Thoracic aorta (tissue), 2 donors: ENCODE measurements around the gene CHMP6. TPM values are rescaled to one million over a fixed set of nuclear protein-coding genes. Genes with fewer than 3 reads are reported as not detected.

Experiments used
- ATAC-seq: fragments of 150-250 bp; one replicate; pipeline ENCODE4 v1.8.0; 2017; ENCODE audit warnings: low read depth; ENCODE audit not compliant: insufficient number of reproducible peaks, low FRiP score
- DNase-seq: peaks from one replicate; pipeline ENCODE4 v3.0.0-alpha.2; 2020; ENCODE audit warnings: low spot score
- H3K27ac ChIP-seq, 2 donors: fragments of 200-600 bp; sonication (generic); 1 replicate in 1 of 2; 2 replicates in 1 of 2; pipeline ENCODE4 v1.5.1; 2016; ENCODE audit warnings: mild to moderate bottlenecking in 2 of 2, moderate library complexity in 2 of 2
- H3K27me3 ChIP-seq: fragments of 200-600 bp; sonication (generic); replicated peaks from 2 replicates; pipeline ENCODE4 v1.6.0; 2016; ENCODE audit warnings: mild to moderate bottlenecking; ENCODE audit not compliant: insufficient read depth
- H3K36me3 ChIP-seq: fragments of 200-600 bp; sonication (generic); one replicate; pipeline ENCODE4 v1.5.1; 2016
- H3K4me1 ChIP-seq, 2 donors: fragments of 200-600 bp; sonication (generic); 1 replicate in 1 of 2; 2 replicates in 1 of 2; pipeline versions ENCODE4 v1.5.1 to v1.6.0; 2016; ENCODE audit warnings: low read depth in 2 of 2, mild to moderate bottlenecking in 1 of 2; ENCODE audit not compliant: control insufficient read depth in 1 of 2
- H3K4me3 ChIP-seq: fragments of 200-600 bp; sonication (generic); 2 replicates; pipeline ENCODE4 v1.5.1; 2016; ENCODE audit warnings: mild to moderate bottlenecking
- H3K9me3 ChIP-seq: fragments of 200-600 bp; sonication (generic); 2 replicates; pipeline ENCODE4 v1.5.1; 2016
- total RNA-seq, 2 donors: library from RNA; depleted of rRNA; stranded (reverse); fragments of >200 nt; gene quantifications; one replicate each; pipeline versions ENCODE4 v1.1.0 to v1.2.3, GENCODE V29; 2016
- TF ChIP-seq, protein P1 (sequence below): fragments of 200-600 bp; sonication (generic); IDR thresholded peaks from one replicate; pipeline ENCODE4 v1.5.1; 2019; ENCODE audit warnings: antibody characterized with exemption

Gene CHMP6
- total RNA-seq, 2 donors from 2014 or later: 20.2 to 38.0 TPM

DNA sequence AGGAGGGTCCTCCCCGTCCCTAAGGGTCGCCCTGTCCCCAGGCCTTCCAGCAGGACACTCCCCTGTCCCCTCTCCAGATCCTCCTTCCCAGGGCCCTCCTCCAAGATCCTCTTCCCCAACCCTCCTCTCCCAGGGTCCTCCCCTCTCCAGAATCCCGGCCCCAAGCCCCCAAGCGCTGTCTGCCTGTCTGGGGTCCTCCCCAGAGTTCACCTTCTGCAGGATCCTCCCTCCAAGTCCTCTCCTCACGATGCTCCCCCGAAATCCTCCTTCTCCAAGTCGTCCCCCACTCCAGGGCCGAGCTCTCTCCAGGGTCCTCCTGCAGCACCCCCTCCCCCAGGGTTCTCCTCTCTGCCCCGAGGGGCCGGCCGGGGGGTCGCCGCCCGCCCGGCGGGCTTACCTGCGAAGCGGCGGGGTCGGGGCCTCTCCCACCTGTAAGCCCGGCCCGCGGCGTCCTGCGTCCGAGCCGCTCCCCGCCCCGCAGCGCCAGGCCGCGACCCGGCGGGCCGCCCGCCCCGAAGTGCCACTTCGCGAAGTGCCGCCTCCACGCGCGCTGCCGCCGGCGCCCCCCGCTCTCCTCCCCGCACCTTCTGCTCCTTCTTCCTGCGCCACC, 42.6 kb downstream of the CHMP6 start:
- H3K9me3 ChIP-seq: no peaks in the 10 kb centered on the region
- H3K4me3 ChIP-seq: peak overlapping the region; percentile 71
- ATAC-seq (no peak), DNase-seq (no peak)
- no peaks in the 10 kb centered on the region for H3K27me3 ChIP-seq
- peaks cover 18 to 45% of the 10 kb centered on the region in 2 donors for H3K4me1 ChIP-seq
- H3K36me3 ChIP-seq: no peaks in the 10 kb centered on the region
- H3K27ac ChIP-seq: no peak overlapping the region
- TF ChIP-seq, protein P1, sequence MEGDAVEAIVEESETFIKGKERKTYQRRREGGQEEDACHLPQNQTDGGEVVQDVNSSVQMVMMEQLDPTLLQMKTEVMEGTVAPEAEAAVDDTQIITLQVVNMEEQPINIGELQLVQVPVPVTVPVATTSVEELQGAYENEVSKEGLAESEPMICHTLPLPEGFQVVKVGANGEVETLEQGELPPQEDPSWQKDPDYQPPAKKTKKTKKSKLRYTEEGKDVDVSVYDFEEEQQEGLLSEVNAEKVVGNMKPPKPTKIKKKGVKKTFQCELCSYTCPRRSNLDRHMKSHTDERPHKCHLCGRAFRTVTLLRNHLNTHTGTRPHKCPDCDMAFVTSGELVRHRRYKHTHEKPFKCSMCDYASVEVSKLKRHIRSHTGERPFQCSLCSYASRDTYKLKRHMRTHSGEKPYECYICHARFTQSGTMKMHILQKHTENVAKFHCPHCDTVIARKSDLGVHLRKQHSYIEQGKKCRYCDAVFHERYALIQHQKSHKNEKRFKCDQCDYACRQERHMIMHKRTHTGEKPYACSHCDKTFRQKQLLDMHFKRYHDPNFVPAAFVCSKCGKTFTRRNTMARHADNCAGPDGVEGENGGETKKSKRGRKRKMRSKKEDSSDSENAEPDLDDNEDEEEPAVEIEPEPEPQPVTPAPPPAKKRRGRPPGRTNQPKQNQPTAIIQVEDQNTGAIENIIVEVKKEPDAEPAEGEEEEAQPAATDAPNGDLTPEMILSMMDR: no peak

DNA sequence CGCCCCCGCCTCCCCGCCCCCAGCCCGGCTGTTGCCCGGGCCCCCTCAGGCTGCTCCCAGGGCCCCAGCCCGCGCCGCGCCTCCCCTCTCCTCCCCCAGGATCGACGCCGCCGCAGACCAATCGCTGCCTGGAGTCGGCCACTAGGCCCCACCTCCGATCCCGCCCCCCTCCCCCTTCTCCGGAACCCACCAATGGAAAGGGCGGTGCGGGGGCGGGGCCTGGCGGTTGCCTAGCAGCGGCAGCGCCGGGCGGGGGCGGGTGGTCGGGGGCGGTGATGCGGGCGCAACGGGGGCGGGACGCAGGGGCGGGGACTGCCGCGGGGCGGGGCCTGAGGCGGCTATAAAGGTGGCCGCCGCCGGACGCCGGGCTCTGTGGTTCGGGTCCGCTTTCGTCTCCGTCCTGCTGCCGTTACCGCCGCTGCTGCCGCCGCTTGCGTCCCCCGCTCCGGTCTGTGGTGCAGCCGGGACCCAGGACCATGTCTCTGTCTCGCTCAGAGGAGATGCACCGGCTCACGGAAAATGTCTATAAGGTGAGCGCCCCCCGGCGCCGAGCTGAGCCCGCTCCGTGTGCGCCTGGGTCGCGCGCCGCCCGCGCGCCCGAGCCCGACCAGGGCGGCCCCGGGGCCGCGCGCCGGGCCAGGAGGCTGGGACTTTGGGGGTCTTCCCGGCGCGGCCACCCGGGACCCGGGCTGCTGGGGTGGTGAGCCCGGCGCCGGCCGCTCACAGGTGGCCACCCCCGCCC, 43.3 kb downstream of the CHMP6 start, which contains the start of gene BAIAP2:
TSS of gene BAIAP2 (plus strand) at position 373 of the 742 bp plus-strand sequence. CDS start at position 477, 104 bp downstream.
- H3K4me1 ChIP-seq: peaks cover 18 to 52% of the 10 kb centered on the region in 2 donors
- peak; percentile 42 for ATAC-seq

DNA sequence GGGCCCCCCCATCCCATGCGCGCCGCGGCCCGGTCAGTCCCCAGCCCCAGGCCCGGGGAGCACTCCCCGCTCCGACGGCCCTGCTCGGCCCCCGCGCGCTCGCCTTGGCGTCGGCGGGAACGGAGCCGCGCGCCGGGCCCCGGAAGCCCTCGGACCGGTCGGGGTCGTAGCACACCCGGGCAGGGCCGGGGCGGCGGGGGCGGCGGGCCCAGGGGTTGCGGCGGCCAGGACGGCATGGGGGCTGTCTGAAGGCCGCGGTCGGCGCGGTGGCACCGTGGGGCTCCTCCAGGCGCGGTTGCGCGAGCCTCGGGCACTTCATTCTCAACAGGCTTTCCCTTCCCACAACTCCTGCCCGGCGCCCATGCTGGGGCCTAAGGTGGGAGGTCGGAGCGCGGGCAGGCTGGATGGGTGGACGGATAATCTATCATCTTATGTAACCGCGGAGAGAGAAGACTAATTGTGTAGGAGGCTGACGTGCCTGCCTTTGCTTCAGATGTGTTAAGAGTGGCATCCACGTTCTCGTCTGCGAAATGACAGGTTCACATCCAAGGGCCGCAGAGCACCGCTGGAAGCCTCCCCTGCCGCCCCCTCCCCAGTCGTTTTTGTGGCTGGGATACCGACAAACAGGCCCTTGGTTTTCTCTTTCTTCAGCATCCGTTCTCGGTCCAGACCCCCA, 44.0 kb downstream of the CHMP6 start:
- H3K27ac ChIP-seq: no peak overlapping the region
- no peaks in the 10 kb centered on the region for H3K36me3 ChIP-seq
- H3K9me3 ChIP-seq: no peaks in the 10 kb centered on the region
- ATAC-seq (no peak), DNase-seq (no peak)
- TF ChIP-seq, protein P1: no peak
- peaks cover 18 to 59% of the 10 kb centered on the region in 2 donors for H3K4me1 ChIP-seq
- no peaks in the 10 kb centered on the region for H3K27me3 ChIP-seq
- H3K4me3 ChIP-seq: peak overlapping the region; percentile 71

More for the DNA sequence above, 43.3 kb downstream of the CHMP6 start, which contains the start of gene BAIAP2:
- H3K27me3 ChIP-seq: no peaks in the 10 kb centered on the region
- H3K36me3 ChIP-seq: no peaks in the 10 kb centered on the region
- DNase-seq: peak; percentile 70
- H3K4me3 ChIP-seq: peak within 1 kb of the TSS; percentile 71
- H3K9me3 ChIP-seq: no peaks in the 10 kb centered on the region
- TF ChIP-seq, protein P1: no peak
- H3K27ac ChIP-seq: no peak within 1 kb of the TSS

DNA sequence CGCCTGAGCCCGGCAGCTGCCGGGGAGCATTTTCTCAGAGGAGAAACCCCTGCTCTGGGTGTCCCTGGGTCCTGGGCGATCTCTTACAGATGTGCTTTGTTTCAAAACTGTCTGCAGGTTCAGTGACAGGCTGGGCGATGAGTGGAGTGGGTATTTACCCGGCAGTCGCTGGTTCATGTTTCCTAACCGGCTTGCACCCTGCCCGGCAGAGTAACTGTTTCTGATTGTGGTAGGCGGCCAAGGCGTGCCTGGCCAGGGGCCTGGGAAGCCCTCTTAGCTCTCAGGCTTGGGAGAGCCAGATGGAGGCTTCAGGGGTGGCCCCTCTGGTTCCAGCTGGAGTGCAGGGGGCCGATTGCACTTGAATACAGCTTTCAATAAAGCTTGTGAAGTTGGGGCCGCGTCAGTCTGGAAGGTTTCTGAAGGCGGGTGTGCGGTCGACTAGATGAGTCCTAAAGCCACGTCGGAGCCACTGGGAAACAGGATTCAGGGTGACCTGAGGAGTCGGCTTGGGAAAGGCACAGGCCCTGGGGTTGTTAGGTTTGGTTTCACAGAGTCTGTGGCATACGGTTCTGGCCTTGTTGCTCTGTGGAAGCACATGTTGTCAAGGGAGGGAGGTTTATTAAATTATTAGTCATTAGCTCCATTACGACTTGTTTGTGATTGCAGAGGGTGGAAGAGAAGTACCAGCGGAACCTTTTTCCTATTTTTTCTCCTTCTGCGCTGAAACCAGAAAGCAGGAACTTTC, 44.7 kb downstream of the CHMP6 start:
- H3K4me1 ChIP-seq: peaks cover 18 to 65% of the 10 kb centered on the region in 2 donors
- no peaks in the 10 kb centered on the region for H3K27me3 ChIP-seq
- TF ChIP-seq, protein P1: no peak
- no peaks in the 10 kb centered on the region for H3K9me3 ChIP-seq
- H3K36me3 ChIP-seq: no peaks in the 10 kb centered on the region
- H3K4me3 ChIP-seq: peak overlapping the region; percentile 71
- DNase-seq (no peak), ATAC-seq (no peak)
- H3K27ac ChIP-seq: no peak overlapping the region
